Ecto neural progenitor cell (in vitro differentiated cells): Measurements from ENCODE around the gene CDCP1.
"Not testable (repeated sequence)": the region's sequence is repeated elsewhere in the genome, so short reads cannot be mapped to it uniquely, and the experiment has no call there.

Experiments used
- DNase-seq: peaks from one replicate; pipeline ENCODE4 v3.0.0-alpha.2; 2018; ENCODE audit warnings: low spot score

Gene CDCP1

GRCh38 chr3:45169125-45169904, 23.1 kb upstream of the CDCP1 start:
- no peak for DNase-seq

GRCh38 chr3:45168451-45168850, 22.3 kb upstream of the CDCP1 start:
- no peak for DNase-seq

- peak; percentile 87 for DNase-seq
These were observed 21.1 kb upstream of the CDCP1 start for GRCh38 chr3:45167011-45167911.

GRCh38 chr3:45166321-45166879, 20.2 kb upstream of the CDCP1 start:
- no peak for DNase-seq

- no peak for DNase-seq
These were observed 19.5 kb upstream of the CDCP1 start for GRCh38 chr3:45165497-45166283.

GRCh38 chr3:45164056-45164455, 17.9 kb upstream of the CDCP1 start:
- DNase-seq, result no peak

GRCh38 chr3:45163481-45163880, 17.3 kb upstream of the CDCP1 start:
- no peak for DNase-seq

GRCh38 chr3:45154641-45155147, 8.5 kb upstream of the CDCP1 start:
- no peak for DNase-seq

- no peak for DNase-seq
These were observed 7.7 kb upstream of the CDCP1 start for GRCh38 chr3:45153658-45154437.

GRCh38 chr3:45152307-45152706, 6.1 kb upstream of the CDCP1 start:
- no peak for DNase-seq

- DNase-seq, result no peak
These were observed 4.9 kb upstream of the CDCP1 start for GRCh38 chr3:45151100-45151499.

- DNase-seq, result no peak
These were observed 2.7 kb upstream of the CDCP1 start for GRCh38 chr3:45148921-45149320.

- DNase-seq, result no peak
These were observed 955 bp downstream of the CDCP1 start for GRCh38 chr3:45145223-45145622.

- no peak for DNase-seq
These were observed 2.2 kb downstream of the CDCP1 start for GRCh38 chr3:45143673-45144671.

GRCh38 chr3:45140770-45141155, 5.4 kb downstream of the CDCP1 start:
- DNase-seq, result not testable (repeated sequence)

- no peak for DNase-seq
These were observed 5.9 kb downstream of the CDCP1 start for GRCh38 chr3:45140141-45140769.

- no peak for DNase-seq
These were observed 6.6 kb downstream of the CDCP1 start for GRCh38 chr3:45139372-45140140.

GRCh38 chr3:45137656-45138181, 8.5 kb downstream of the CDCP1 start:
- DNase-seq, result no peak
